ENCODE results near the gene GALNT9.

DNA sequence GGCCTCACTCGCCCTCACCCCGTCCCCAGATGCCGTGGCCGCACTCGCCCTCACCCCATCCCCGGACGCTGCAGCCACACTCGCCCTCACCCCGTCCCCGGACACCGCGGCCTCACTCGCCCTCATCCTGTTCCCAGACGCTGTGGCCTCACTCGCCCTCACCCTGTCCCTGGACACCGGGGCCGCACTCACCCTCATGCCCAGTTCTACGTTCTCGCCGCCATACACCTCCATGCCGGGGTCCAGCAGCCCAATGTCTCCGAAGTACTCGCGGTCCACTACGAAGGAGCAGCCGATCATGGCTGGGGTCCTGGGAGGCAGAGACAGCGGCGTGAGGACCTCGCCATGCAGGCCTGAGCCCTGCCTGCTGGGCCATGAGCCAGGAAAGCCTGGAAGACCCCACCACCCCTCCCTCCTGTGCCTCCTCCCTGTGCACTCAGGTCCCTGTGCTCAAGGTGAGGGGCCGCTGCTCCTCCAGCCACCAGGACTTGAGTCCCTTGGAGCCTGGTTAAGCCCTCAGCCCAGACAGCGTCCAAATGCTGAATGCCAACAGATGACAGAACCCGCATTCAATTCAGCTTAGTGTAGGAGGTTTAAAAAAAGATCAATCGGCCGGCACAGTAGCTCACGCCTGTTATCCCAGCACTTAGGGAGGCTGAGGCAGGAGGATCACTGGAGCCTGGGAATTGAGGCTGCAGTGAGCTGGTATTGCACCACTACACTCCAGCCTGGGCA, 81.5 kb downstream of the GALNT9 start:
- TF ChIP-seq POLR2AphosphoS5 (IDR thresholded peaks at IDR 0.05): no peak
- TF ChIP-seq, protein P1, sequence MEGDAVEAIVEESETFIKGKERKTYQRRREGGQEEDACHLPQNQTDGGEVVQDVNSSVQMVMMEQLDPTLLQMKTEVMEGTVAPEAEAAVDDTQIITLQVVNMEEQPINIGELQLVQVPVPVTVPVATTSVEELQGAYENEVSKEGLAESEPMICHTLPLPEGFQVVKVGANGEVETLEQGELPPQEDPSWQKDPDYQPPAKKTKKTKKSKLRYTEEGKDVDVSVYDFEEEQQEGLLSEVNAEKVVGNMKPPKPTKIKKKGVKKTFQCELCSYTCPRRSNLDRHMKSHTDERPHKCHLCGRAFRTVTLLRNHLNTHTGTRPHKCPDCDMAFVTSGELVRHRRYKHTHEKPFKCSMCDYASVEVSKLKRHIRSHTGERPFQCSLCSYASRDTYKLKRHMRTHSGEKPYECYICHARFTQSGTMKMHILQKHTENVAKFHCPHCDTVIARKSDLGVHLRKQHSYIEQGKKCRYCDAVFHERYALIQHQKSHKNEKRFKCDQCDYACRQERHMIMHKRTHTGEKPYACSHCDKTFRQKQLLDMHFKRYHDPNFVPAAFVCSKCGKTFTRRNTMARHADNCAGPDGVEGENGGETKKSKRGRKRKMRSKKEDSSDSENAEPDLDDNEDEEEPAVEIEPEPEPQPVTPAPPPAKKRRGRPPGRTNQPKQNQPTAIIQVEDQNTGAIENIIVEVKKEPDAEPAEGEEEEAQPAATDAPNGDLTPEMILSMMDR (IDR thresholded peaks at IDR 0.05): no peak
